ENCODE measurements around the gene NPC1L1. TPM values are rescaled to one million over a fixed set of nuclear protein-coding genes. Genes with fewer than 3 reads are reported as not detected.
A peak's percentile ranks its signal among the peaks of the same experiment; 100 is the strongest.

NPC1L1 gene
- total and polyA plus RNA-seq, 2 of the 13 experiments (the other 11 are each of a cell fraction or from before 2014, with no cell fraction given), result 4.8 to 14.5 TPM

DNA sequence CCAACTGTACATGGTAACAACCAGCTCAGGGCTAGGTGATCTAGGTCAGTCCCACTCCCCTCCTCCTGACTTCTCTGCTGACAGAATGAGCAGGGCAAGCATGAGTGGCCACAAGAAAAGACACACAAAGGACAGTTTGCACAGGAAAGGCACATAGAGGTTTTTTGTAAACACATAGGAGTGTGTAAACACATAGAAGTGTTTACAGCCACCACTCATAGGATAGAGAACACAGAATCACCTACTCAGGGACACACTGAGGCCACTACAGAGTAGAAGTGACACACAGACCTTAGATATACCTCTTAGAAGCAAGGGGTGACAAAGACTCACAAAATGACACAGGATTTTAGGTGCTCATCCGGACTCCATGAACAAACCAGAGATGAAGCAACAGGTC, 69.7 kb downstream of the NPC1L1 start (continued):
- TF ChIP-seq MZF1 (CRISPR knock-in tag; IDR thresholded peaks at IDR 0.05; ENCODE audit: borderline replicate concordance), result no peak
- TF ChIP-seq FOXP1 (IDR thresholded peaks at IDR 0.05), result peak; percentile 90
- TF ChIP-seq FOXP1 (CRISPR knock-in tag; IDR thresholded peaks at IDR 0.05), result peak; percentile 100
- TF ChIP-seq, protein P1, sequence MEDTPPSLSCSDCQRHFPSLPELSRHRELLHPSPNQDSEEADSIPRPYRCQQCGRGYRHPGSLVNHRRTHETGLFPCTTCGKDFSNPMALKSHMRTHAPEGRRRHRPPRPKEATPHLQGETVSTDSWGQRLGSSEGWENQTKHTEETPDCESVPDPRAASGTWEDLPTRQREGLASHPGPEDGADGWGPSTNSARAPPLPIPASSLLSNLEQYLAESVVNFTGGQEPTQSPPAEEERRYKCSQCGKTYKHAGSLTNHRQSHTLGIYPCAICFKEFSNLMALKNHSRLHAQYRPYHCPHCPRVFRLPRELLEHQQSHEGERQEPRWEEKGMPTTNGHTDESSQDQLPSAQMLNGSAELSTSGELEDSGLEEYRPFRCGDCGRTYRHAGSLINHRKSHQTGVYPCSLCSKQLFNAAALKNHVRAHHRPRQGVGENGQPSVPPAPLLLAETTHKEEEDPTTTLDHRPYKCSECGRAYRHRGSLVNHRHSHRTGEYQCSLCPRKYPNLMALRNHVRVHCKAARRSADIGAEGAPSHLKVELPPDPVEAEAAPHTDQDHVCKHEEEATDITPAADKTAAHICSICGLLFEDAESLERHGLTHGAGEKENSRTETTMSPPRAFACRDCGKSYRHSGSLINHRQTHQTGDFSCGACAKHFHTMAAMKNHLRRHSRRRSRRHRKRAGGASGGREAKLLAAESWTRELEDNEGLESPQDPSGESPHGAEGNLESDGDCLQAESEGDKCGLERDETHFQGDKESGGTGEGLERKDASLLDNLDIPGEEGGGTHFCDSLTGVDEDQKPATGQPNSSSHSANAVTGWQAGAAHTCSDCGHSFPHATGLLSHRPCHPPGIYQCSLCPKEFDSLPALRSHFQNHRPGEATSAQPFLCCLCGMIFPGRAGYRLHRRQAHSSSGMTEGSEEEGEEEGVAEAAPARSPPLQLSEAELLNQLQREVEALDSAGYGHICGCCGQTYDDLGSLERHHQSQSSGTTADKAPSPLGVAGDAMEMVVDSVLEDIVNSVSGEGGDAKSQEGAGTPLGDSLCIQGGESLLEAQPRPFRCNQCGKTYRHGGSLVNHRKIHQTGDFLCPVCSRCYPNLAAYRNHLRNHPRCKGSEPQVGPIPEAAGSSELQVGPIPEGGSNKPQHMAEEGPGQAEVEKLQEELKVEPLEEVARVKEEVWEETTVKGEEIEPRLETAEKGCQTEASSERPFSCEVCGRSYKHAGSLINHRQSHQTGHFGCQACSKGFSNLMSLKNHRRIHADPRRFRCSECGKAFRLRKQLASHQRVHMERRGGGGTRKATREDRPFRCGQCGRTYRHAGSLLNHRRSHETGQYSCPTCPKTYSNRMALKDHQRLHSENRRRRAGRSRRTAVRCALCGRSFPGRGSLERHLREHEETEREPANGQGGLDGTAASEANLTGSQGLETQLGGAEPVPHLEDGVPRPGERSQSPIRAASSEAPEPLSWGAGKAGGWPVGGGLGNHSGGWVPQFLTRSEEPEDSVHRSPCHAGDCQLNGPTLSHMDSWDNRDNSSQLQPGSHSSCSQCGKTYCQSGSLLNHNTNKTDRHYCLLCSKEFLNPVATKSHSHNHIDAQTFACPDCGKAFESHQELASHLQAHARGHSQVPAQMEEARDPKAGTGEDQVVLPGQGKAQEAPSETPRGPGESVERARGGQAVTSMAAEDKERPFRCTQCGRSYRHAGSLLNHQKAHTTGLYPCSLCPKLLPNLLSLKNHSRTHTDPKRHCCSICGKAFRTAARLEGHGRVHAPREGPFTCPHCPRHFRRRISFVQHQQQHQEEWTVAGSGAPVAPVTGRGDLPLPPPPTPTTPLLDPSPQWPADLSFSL (CRISPR knock-in tag; IDR thresholded peaks at IDR 0.05), result peak; percentile 75
- peak; percentile 53; the same call in 1 of the 2 replicates for TF ChIP-seq RARA (CRISPR knock-in tag; IDR thresholded peaks at IDR 0.05)
- TF ChIP-seq CEBPG (CRISPR knock-in tag; IDR thresholded peaks at IDR 0.05), result no peak
- TF ChIP-seq, protein P2, sequence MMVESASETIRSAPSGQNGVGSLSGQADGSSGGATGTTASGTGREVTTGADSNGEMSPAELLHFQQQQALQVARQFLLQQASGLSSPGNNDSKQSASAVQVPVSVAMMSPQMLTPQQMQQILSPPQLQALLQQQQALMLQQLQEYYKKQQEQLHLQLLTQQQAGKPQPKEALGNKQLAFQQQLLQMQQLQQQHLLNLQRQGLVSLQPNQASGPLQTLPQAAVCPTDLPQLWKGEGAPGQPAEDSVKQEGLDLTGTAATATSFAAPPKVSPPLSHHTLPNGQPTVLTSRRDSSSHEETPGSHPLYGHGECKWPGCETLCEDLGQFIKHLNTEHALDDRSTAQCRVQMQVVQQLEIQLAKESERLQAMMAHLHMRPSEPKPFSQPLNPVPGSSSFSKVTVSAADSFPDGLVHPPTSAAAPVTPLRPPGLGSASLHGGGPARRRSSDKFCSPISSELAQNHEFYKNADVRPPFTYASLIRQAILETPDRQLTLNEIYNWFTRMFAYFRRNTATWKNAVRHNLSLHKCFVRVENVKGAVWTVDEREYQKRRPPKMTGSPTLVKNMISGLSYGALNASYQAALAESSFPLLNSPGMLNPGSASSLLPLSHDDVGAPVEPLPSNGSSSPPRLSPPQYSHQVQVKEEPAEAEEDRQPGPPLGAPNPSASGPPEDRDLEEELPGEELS (CRISPR knock-in tag; IDR thresholded peaks at IDR 0.05), result peak; percentile 87
- TF ChIP-seq GATAD2A (CRISPR knock-in tag; IDR thresholded peaks at IDR 0.05), result peak; percentile 61; the same call in 1 of the 2 replicates
- TF ChIP-seq MED1 (CRISPR knock-in tag; IDR thresholded peaks at IDR 0.05), result peak; percentile 39; the same call in 1 of the 2 replicates
- TF ChIP-seq ZNF878 (CRISPR knock-in tag; IDR thresholded peaks at IDR 0.05), result no peak
- peak; percentile 47; the same call in 1 of the 2 replicates for TF ChIP-seq SALL1 (CRISPR knock-in tag; IDR thresholded peaks at IDR 0.05)
- TF ChIP-seq ZNF558 (CRISPR knock-in tag; IDR thresholded peaks at IDR 0.05; ENCODE audit: borderline replicate concordance), result no peak
- TF ChIP-seq SOX5 (CRISPR knock-in tag; IDR thresholded peaks at IDR 0.05; ENCODE audit: borderline replicate concordance), result peak; percentile 72; the same call in 1 of the 2 replicates
- TF ChIP-seq, protein P3, sequence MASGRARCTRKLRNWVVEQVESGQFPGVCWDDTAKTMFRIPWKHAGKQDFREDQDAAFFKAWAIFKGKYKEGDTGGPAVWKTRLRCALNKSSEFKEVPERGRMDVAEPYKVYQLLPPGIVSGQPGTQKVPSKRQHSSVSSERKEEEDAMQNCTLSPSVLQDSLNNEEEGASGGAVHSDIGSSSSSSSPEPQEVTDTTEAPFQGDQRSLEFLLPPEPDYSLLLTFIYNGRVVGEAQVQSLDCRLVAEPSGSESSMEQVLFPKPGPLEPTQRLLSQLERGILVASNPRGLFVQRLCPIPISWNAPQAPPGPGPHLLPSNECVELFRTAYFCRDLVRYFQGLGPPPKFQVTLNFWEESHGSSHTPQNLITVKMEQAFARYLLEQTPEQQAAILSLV (CRISPR knock-in tag; IDR thresholded peaks at IDR 0.05; ENCODE audit: borderline replicate concordance), result peak; percentile 26; the same call in 1 of the 2 replicates
- TF ChIP-seq RXRB (CRISPR knock-in tag; IDR thresholded peaks at IDR 0.05; ENCODE audit: borderline replicate concordance), result peak; percentile 49; the same call in 1 of the 2 replicates
- TF ChIP-seq EHMT2 (IDR thresholded peaks at IDR 0.05; ENCODE audit: borderline replicate concordance, low read depth, low read length), result no peak
- TF ChIP-seq, protein P4, sequence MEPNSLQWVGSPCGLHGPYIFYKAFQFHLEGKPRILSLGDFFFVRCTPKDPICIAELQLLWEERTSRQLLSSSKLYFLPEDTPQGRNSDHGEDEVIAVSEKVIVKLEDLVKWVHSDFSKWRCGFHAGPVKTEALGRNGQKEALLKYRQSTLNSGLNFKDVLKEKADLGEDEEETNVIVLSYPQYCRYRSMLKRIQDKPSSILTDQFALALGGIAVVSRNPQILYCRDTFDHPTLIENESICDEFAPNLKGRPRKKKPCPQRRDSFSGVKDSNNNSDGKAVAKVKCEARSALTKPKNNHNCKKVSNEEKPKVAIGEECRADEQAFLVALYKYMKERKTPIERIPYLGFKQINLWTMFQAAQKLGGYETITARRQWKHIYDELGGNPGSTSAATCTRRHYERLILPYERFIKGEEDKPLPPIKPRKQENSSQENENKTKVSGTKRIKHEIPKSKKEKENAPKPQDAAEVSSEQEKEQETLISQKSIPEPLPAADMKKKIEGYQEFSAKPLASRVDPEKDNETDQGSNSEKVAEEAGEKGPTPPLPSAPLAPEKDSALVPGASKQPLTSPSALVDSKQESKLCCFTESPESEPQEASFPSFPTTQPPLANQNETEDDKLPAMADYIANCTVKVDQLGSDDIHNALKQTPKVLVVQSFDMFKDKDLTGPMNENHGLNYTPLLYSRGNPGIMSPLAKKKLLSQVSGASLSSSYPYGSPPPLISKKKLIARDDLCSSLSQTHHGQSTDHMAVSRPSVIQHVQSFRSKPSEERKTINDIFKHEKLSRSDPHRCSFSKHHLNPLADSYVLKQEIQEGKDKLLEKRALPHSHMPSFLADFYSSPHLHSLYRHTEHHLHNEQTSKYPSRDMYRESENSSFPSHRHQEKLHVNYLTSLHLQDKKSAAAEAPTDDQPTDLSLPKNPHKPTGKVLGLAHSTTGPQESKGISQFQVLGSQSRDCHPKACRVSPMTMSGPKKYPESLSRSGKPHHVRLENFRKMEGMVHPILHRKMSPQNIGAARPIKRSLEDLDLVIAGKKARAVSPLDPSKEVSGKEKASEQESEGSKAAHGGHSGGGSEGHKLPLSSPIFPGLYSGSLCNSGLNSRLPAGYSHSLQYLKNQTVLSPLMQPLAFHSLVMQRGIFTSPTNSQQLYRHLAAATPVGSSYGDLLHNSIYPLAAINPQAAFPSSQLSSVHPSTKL (CRISPR knock-in tag; IDR thresholded peaks at IDR 0.05), result peak; percentile 28
- peak; percentile 33; the same call in 1 of the 2 replicates for TF ChIP-seq FOXK1 (CRISPR knock-in tag; IDR thresholded peaks at IDR 0.05; ENCODE audit: borderline replicate concordance, low read depth)

All from HepG2 (cell line).